Ishikawa (cell line): ENCODE results near the gene PARVB.

Experiments
- EP300 ChIP-seq: IDR thresholded peaks from 2 replicates; pipeline ENCODE4 v1.6.1; 2012; ENCODE audit warnings: borderline replicate concordance
- RAD21 ChIP-seq: IDR thresholded peaks from 2 replicates; pipeline ENCODE4 v1.6.1; 2012; ENCODE audit warnings: low read depth

- no peak for TF ChIP-seq RAD21
- TF ChIP-seq EP300, result no peak
Observed at GRCh38 chr22:44146088-44146861, 122.2 kb downstream of the PARVB start.
